Epithelial cell of proximal tubule (primary cell): ENCODE data around the gene GGA3. TPM values are rescaled to one million over a fixed set of nuclear protein-coding genes. Genes with fewer than 3 reads are reported as not detected.

Source experiments
- DNase-seq: peaks from one replicate; pipeline ENCODE4 v3.0.0-alpha.2; 2011; ENCODE audit warnings: low read depth
- H3K4me3 ChIP-seq: 2 replicates; pipeline ENCODE4 v1.5.1; 2011; ENCODE audit warnings: low read depth, mild to moderate bottlenecking, low read length
- total RNA-seq: library from RNA; depleted of rRNA; stranded (reverse); fragments of >200 nt; gene quantifications from 2 replicates; pipeline ENCODE4 v1.2.3, GENCODE V29; 2015
- TF ChIP-seq, protein P1 (sequence below): conservative IDR thresholded peaks from 2 replicates; pipeline ENCODE4 v1.5.1; 2012; ENCODE audit warnings: low read depth, mild to moderate bottlenecking, low read length

GGA3 gene
- total RNA-seq, 1 donor from 2014 or later: 19.5 TPM

DNA sequence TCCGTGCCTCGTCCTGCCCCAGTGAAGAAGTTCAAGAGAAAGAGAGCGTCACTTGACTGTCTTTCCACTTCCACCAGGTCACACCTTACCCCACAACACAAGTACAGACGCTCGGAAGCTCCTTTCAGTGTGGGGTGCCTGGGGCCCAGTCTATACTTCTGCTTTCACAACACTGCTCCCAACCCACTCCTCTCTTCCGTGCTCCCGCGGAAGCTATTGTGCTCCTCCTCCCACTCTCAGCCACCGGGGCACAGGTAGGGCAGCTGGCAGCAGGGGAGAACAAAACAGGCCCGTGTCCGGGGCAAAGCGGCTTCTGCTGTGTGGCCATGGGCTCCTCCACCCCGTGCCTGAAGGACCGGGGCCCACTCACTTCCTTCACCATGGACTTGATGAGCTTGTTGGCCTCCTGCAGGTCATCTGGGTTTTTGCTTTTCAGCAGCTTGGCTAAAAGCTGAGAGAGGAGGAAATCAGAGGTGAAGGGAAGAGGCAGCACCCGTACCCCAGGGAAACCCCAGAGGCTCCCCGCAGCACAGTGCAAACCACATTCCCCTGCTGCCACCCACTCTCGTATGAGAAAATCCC is 18.9 kb downstream of the GGA3 start:
- no peak for DNase-seq
- TF ChIP-seq, protein P1, sequence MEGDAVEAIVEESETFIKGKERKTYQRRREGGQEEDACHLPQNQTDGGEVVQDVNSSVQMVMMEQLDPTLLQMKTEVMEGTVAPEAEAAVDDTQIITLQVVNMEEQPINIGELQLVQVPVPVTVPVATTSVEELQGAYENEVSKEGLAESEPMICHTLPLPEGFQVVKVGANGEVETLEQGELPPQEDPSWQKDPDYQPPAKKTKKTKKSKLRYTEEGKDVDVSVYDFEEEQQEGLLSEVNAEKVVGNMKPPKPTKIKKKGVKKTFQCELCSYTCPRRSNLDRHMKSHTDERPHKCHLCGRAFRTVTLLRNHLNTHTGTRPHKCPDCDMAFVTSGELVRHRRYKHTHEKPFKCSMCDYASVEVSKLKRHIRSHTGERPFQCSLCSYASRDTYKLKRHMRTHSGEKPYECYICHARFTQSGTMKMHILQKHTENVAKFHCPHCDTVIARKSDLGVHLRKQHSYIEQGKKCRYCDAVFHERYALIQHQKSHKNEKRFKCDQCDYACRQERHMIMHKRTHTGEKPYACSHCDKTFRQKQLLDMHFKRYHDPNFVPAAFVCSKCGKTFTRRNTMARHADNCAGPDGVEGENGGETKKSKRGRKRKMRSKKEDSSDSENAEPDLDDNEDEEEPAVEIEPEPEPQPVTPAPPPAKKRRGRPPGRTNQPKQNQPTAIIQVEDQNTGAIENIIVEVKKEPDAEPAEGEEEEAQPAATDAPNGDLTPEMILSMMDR: no peak
- no peak overlapping the region for H3K4me3 ChIP-seq

DNA sequence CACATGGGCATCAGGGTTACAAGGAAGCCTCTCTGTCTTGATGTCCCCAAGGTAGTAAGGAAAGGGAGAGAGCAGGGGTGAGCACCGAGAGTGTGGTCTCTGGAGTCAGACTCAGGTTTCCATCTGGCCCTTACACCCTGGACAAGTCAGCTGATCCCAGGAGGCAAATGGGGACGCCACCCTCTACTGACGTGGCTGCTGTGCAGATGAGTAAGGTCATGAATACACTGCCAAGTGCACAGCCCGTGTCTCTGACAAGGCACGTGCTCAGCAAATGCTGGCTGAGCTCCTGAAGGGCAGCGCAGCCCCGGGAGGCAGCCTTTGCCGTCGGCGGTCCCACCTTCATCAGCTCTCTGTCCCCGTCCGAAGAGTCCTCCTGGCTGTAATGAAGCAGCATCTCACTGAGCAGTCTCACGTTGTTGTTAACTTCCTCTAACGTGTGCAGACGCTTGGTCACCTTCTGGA is 19.4 kb downstream of the GGA3 start:
- TF ChIP-seq, protein P1: no peak
- no peak for DNase-seq
- H3K4me3 ChIP-seq: no peak overlapping the region

DNA sequence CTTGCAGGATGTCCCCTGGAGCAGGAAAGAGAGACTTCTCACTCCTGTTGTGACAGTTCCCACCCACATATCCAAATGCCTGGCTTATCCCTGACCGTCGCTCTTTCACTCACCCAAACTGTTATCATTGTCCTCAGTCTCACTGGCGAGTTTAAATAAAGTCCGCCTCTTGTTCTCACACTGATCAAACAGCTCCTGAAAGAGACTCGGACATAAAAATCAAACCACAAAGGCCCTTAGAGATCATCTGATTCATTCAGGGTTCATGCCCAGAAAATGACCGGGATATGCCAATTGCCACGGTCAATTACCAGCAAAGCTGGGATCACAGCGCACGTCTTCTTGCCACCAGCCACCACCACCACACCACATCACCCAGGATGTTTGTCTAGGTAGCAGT is 19.9 kb downstream of the GGA3 start:
- TF ChIP-seq, protein P1: no peak
- H3K4me3 ChIP-seq: no peak overlapping the region
- DNase-seq: no peak

DNA sequence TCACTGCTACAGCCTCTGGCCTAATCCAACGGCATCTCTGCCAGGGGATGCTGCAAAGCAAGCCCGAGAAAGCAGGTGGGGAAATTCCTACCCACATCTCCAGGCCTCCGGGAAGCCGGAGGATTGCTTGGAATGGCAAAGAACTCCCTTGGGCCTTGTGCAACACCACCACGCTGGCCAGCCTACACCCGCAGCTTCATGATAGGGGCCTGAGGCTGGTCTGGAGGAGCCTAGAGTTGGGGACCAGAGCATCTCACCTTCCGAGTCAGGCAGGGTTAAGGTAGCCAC is 20.3 kb downstream of the GGA3 start:
- DNase-seq: no peak
- H3K4me3 ChIP-seq: no peak overlapping the region
- TF ChIP-seq, protein P1: no peak

DNA sequence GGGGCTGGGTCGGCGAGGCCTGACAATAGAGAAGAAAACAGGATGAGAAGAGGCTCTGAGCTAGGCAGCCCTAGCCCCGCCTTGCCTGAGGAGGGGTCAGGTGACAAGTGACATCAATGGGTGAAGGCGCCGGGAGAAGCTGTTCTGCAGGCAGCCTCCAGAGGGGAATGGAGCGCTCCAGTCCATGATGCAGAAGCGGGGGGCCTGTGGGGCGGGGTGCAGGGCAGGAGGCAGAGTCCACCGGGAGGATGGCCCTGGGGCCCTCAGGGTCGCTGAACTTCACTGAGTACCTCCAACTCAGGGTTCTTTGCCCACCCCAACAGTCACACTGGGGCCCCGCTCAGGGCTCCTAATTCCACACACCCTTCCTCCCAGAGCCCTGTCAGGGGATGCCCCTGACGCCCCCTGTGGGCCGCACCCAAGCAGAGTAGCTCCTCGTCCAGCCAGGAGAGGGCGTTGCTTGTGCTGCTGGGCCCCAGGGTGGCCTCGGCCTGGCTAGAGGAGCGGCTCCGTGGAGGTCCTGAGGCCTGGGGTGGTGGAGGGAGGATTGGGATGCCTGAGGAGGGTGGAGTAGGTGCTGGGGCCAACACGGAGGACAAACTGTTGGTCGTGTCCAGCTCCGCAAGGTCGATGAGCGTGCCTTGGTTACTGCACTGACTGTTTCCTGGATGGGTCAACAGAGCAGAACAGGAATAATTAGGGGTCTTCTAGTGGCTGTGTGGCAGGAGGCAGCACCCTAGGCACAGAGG is 20.8 kb downstream of the GGA3 start:
- TF ChIP-seq, protein P1: peak; percentile 74
- no peak overlapping the region for H3K4me3 ChIP-seq
- no peak for DNase-seq

DNA sequence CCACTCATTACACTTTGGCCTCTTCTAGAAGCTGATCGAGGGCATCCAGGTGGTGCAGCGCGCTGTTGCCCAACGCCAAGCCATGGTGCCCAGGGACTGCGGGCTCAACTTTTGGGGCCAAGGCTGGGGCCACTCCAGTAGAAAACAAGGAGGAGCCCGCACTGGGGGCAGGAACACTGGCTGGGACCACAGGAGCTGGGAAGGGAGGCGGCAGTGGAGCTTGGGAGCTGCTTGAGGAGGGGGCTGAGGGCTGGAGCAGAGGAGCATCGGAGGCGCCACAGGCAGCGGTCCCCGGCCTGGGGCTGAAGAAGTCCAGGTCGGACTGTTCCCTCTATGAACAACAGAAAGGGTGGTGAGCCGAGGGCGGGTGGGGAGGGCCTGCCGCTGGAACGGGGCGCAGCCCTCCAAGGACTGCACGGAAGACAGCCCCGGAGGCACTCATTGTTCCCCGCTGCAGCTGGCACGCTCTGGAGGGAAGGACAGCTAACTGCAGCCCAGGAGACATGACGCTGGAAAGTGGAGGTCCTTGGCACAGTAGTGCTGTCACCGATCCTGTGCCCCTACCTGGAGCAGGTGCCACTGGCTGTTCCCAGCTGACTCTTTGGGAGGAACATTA is 21.5 kb downstream of the GGA3 start:
- no peak for DNase-seq
- no peak overlapping the region for H3K4me3 ChIP-seq
- TF ChIP-seq, protein P1: no peak
